ENCODE data around the gene LPAR3. TPM values are rescaled to one million over a fixed set of nuclear protein-coding genes. Genes with fewer than 3 reads are reported as not detected.

Gene LPAR3
- total RNA-seq, 4 donors from 2014 or later = 0.72 TPM; not detected in 3

DNA sequence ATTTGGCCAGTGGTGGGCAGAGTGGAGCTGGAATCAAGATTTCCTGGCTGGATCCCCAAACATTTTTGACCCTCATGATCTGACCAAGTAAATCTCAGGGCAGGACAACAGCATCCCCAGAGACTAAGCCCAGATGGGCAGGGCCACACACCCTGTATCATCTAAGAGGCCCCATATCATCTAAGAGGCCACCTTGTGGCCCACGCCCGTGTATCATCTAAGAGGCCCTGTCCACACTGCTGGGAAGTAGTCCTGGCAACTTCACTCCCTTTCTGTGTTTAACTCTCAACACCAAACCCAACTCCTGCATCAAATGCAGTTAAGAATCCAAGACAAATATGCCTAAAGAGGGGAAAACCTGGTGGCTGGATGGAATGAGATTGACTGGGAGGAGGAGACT, 121.1 kb downstream of the LPAR3 start:
- ATAC-seq (ENCODE audit: low FRiP score) (no peak), DNase-seq (ENCODE audit: low spot score) (no peak)
- TF ChIP-seq, protein P1, sequence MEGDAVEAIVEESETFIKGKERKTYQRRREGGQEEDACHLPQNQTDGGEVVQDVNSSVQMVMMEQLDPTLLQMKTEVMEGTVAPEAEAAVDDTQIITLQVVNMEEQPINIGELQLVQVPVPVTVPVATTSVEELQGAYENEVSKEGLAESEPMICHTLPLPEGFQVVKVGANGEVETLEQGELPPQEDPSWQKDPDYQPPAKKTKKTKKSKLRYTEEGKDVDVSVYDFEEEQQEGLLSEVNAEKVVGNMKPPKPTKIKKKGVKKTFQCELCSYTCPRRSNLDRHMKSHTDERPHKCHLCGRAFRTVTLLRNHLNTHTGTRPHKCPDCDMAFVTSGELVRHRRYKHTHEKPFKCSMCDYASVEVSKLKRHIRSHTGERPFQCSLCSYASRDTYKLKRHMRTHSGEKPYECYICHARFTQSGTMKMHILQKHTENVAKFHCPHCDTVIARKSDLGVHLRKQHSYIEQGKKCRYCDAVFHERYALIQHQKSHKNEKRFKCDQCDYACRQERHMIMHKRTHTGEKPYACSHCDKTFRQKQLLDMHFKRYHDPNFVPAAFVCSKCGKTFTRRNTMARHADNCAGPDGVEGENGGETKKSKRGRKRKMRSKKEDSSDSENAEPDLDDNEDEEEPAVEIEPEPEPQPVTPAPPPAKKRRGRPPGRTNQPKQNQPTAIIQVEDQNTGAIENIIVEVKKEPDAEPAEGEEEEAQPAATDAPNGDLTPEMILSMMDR (IDR thresholded peaks at IDR 0.05) = no peak

DNA sequence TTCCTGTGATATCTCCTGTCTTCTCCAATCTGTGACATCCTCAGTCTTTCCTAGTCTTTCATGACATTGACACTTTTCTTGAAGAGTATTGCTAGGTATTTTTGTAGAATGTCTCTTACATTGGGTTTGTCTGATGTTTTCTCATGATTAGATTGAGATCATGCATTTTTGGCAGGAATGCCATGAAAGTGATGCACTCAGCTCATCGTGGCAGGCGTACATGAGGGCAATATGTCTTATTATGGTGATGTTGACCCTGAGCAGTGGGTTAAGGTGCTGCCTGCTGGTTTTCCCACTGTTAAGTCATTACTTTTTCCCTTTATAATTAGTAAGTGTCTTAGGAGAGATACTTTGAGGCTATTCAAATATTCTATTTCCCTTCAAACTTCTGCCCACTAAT, 122.5 kb downstream of the LPAR3 start:
- TF ChIP-seq, protein P1 (IDR thresholded peaks at IDR 0.05) = no peak
- ATAC-seq (ENCODE audit: low FRiP score) = no peak
- no peak for DNase-seq (ENCODE audit: low spot score)

DNA sequence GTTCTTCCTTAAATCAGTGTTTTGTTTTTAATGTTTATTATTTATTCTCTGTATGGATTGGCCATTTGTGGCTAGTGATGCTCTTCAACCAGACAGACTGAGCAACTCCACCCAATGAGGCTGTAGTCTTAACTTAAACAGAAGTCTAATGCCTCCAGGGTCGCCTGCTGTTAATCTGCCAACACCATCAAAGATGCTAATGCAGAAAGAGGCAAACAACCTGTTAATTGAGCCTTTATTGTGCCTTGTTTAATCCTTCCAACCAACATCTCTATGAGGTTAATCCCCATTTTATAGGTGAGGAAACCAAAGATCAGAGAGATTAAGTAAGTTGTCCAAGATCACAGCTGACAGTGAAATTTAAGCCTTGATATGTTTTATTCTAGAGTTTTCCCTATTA, 123.4 kb downstream of the LPAR3 start:
- TF ChIP-seq, protein P1 (IDR thresholded peaks at IDR 0.05) = no peak
- DNase-seq (ENCODE audit: low spot score) = no peak
- ATAC-seq (ENCODE audit: low FRiP score) = no peak

DNA sequence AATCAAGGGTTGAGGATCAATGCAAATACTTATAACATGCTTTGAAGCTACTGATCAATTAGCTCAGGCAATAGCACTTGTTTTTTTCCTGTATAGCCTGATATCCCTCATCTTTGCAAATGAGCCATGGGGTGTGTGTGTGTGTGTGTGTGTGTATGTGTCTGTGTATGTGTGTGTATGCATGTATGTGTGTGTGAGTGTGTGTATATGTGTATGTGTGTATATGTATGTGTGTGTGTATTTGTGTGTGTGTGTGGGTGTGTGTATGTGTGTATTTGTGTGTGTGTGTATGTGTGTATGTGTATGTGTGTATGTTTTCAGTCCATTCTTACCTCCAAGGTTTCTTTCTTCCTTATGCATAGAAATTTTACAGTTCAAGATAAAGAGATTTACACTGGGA, 124.4 kb downstream of the LPAR3 start:
- ATAC-seq (ENCODE audit: low FRiP score) = no peak
- TF ChIP-seq, protein P1 (IDR thresholded peaks at IDR 0.05) = no peak
- DNase-seq (ENCODE audit: low spot score) = no peak

DNA sequence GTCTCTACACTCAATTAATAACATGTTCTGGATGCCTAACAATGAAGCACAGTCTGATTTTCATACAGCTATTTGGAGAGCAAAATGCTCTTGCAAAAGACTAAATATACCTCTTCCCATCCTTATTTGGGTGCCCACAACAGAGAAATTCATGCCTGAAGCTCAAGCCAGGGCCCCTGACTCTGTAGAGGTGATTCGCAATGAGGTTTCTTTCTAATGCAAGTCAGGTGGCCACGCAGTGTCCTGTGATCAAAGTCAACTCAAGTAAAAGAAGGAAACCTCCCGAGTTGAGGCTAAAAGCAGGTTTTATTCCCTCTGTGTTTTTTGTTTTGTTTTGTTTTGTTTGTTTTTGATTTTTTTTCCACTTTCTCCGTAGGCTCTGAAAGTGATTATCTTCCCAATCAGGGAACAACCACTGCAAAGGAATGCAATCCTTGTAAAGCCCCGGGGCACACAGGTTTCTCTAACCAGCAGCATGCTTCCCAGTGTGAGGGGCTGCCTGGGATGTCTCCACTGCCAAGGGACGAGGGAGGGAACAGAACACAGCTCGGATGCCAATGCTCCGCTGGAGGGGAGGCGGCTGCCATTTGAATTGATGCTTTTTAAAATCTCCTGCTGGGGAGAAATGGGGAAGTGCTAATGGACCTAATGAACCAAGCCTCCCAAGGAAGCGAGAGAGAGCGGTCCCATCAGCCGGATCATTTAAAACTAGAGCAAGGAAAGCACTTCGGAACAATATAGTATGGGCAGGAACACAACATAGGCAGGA, 128.9 kb downstream of the LPAR3 start:
- TF ChIP-seq, protein P1 (IDR thresholded peaks at IDR 0.05) = no peak
- DNase-seq (ENCODE audit: low spot score) (no peak), ATAC-seq (ENCODE audit: low FRiP score) (no peak)

DNA sequence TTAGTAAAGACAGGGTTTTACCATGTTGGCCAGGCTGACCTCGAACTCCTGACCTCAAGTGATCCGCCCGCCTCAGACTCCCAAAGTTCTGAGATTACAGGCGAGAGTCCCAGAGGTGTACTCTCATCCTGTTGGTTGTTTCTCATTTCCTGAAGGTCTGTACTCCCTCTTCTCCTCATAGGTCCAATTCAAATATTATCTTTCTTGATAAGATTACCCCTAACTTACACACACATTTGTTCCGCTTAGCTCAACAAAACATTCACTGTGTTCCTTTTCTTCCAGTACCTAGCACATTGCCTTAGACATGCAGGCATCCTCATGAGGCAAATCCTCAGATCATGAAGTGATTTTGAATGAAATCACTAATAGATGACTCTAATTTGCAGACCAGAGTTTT, 130.3 kb downstream of the LPAR3 start:
- TF ChIP-seq, protein P1 (IDR thresholded peaks at IDR 0.05) = no peak
- ATAC-seq (ENCODE audit: low FRiP score) (no peak), DNase-seq (ENCODE audit: low spot score) (no peak)

Other genes starting within 250 kb of the LPAR3 start
- gene SSX2IP, start 202.7 kb downstream of the LPAR3 start, total RNA-seq = 1 to 10 TPM; 1.9 to 8.0 (median 3.9) TPM
- 1 to 10 TPM; 1.1 to 9.9 (median 2.7) TPM for gene MCOLN2, start 103.9 kb upstream of the LPAR3 start, total RNA-seq
- 10 to 100 TPM in 1 of 4 donors, 1 to 10 TPM in 3; 4.9 to 29.2 (median 6.5) TPM for gene MCOLN3, start 155.3 kb upstream of the LPAR3 start, total RNA-seq